GM08714 (cell line): ENCODE measurements around the gene PMVK.

Experiments
- H3K4me3 ChIP-seq: fragments of 200-500 bp; sonication (Bioruptor generic); 2 replicates; pipeline ENCODE4 v1.5.1; 2014; ENCODE audit warnings: mild to moderate bottlenecking, low read length, inconsistent platforms
- ZNF274 ChIP-seq: IDR thresholded peaks from 2 replicates; pipeline ENCODE4 v1.6.1; 2012; ENCODE audit warnings: mild to moderate bottlenecking, low read depth, low read length

PMVK gene

DNA sequence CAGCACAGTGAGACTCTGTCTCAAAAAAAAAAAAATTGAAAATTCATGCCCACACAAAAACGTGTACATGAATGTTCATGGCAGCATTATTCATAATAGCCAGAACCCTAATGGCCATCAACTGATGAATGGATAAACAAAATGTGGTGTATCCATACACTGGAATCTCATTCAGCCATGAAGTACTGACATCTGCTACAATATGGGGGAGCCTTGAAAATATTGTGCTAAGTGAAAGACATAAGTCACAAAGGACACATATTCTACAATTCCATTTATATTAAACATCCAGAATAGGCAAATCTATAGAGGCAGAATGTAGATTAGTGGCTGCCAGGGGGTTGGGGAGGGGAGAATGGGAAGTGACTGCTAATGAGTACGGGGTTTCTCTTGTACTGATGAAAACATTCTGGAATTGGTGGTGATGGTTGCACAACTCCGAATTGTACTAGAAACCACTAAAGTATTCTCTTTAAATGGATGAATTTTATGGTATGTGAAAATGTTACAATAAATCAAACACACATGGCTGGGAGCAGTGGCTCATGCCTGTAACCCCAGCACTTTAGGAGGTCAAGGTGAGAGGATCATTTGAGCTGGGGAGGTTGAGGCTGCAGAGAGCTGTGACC lies 33.5 kb downstream of the PMVK start:
- no peak overlapping the region for H3K4me3 ChIP-seq
- TF ChIP-seq ZNF274, result no peak

DNA sequence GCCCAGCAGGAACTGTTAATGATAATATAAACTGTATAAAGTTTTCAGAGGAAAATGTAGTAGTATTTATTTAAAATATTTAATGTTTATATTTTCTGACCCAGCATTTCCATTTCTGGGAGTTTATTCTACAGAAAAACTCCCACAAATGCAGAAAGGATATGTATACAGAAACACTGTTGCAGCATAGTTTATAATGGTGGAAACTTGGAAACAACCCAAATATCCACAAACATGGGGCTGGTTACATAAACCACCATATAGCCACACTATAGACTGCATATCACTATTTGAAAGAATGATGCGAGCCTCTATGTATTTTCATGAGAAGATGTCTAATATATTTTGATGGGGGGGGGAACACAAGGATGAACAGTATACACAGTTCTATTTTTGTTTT lies 34.9 kb downstream of the PMVK start:
- no peak overlapping the region for H3K4me3 ChIP-seq

DNA sequence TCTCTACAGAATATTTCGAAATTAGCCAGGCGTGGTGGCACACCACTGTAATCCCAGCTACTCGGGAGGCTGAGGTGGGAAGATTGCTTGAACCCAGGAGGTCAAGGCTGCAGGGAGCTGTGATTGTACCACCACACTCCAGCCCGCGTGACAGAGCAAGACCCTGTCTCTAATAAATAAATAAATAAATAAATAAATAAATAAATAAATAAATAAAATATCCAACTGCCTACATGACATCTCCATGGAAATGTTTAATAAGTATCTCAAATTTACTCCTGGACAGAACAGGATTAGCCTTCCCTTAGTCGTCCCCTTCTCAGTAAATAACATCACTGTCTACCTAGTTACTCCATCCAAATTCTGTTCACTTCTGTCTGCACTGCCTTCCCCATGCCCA lies 37.5 kb downstream of the PMVK start:
- TF ChIP-seq ZNF274, result no peak
- no peak overlapping the region for H3K4me3 ChIP-seq

More for the DNA sequence above, 34.9 kb downstream of the PMVK start:
- no peak for TF ChIP-seq ZNF274

DNA sequence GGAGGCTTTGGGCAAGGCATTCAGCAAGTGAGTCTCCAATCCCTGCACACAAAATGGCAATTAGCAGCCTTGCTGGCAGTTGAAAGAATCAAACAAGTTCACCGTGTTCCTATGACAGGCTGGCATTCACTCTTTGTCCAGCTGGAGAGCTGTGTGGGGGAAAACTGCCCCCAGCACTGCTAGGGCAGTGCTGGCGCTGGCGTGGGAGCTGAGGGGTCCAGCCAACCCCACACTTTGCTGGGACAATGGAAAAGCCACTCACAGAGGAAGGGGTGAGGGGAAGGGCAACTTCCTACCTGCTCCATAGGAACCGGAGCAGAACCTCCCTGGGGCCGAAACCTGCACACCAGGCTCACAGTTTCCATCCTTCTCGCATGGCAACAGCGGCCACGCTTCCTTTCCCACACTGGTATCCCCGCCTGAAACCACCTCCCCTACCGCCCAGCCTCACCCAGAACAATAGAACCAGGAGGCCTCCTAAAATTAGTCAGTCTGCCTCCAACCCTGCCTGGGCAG lies 39.7 kb downstream of the PMVK start:
- no peak for TF ChIP-seq ZNF274

DNA sequence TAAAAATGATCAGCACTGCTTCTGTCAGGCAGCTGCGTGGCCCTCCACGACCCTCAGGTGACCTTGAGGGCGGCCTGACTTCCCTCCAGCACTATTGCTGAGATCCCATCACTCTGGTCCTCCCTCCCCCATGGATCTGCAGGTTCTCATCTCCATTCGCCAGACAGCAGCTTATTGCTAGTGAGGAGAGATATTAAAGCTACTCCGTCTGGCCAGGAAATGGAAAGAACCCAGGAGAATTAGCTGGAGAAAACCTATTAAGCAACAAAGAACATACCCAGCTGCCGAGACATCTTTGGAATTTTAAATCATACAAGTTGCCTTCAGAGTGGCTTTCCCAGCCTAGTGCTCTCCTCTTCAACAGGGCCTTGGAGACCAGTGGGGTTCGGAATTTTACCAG lies 40.7 kb downstream of the PMVK start:
- H3K4me3 ChIP-seq, result no peak overlapping the region
- TF ChIP-seq ZNF274, result no peak

More for the DNA sequence above, 39.7 kb downstream of the PMVK start:
- no peak overlapping the region for H3K4me3 ChIP-seq

DNA sequence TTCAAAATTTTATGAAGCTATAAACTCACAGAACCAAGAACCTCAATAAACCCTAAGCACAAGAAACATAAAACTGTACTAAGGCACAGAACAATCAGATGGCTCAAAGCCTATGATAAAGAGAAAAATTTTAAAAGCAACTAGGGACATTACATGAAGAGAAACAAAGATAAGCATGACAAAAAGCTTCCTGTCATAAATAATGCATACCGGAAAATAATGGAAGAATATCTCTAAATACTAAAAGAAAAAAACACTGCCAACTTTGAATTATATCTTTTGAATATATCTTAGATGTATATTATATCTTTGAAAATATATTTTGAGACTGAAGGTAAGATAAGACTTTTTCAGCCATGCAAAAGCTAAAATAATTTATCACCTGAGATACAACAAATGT lies 45.1 kb downstream of the PMVK start:
- H3K4me3 ChIP-seq, result no peak overlapping the region
- TF ChIP-seq ZNF274, result no peak

DNA sequence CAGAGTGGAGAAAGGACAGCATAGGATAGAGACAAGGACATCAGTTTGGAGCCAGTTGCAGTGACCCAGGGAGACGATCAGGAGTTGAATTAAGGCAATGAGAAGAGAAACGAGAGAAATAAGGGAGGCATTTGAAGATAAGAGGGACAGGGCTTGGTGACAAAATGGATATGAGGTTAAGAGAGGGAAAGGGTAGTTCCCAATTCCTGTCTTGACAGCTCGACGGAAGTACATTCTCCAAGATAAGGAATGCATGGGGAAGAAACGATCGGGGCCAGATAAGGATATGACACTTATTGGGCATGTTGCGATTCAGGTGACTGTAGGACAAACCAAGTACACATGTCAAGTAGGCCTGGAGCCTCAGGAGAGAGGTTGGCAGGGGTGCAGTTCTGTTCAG lies 47.8 kb downstream of the PMVK start:
- TF ChIP-seq ZNF274, result no peak
- H3K4me3 ChIP-seq, result no peak overlapping the region

DNA sequence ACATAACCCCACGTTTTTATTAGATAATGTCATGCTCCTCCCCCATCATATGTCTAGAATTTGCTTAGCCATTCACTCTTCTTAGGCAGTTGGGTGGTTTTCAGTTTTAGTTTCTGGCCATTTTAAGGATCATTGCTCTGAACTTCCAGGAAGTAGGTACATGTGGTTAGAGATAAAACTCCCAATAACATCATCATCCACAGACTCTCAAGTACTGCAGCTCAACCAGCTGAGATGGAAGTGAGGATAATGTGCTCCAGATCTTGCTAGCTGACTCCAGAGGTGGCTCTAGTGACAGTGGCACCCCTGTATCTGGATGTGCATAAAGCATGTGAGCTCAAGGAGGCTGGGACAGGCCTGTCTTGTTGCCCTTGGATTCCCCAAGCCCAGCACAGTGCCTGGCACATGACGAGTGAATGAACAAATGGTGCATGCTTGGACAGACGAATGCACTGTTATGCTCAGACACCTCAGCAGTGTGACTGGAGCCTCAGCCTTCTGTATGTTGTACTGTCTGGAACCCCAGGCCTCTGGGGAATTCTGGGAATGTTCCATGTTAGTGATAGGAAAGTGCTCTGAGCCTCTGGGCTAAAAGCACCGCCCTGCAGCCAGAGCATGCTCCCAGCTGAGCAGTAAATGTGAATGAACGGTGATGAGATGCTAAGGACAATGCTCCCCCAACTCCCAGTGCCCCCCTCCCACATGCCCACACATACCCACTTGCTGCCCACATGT lies 50.1 kb downstream of the PMVK start:
- no peak for TF ChIP-seq ZNF274
- H3K4me3 ChIP-seq, result no peak overlapping the region

DNA sequence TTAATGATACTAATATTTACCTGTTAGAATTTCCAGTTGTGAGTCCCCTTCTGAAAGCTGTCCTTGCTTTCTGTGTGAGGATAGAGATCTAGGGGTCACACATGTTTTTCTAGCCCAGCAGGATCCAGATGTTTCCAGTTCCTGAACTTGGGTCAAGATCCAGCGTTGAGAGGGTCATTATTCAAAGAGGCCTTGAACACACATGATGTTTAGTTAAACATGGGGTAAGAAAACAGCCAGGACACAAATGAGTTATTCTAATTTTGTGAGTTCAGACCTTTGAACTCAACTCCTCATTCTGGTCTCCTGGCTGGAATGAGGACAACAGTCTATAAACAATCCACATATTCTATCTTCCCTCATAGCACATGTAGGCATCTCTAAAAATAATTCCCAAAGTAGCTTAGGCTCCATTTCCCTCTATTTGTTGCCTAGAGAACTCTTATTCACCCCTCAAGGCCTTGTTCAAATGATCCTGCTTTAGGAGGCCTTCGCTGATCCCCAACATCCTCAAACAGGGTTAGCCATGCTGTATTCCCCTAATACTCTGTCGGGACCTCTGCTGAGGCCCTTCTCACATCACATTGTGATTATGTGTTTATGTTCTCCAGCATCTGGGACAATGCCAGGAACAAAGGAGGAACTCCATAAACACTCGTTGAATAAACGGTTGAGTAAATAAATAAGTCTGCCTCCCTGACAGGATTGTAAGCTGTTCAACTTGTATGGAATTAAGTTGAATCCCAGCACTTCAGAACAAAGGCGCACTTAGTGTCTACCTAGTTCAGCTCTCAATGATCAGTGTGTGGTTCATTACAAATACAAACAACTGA lies 51.4 kb downstream of the PMVK start:
- no peak overlapping the region for H3K4me3 ChIP-seq
- no peak for TF ChIP-seq ZNF274

DNA sequence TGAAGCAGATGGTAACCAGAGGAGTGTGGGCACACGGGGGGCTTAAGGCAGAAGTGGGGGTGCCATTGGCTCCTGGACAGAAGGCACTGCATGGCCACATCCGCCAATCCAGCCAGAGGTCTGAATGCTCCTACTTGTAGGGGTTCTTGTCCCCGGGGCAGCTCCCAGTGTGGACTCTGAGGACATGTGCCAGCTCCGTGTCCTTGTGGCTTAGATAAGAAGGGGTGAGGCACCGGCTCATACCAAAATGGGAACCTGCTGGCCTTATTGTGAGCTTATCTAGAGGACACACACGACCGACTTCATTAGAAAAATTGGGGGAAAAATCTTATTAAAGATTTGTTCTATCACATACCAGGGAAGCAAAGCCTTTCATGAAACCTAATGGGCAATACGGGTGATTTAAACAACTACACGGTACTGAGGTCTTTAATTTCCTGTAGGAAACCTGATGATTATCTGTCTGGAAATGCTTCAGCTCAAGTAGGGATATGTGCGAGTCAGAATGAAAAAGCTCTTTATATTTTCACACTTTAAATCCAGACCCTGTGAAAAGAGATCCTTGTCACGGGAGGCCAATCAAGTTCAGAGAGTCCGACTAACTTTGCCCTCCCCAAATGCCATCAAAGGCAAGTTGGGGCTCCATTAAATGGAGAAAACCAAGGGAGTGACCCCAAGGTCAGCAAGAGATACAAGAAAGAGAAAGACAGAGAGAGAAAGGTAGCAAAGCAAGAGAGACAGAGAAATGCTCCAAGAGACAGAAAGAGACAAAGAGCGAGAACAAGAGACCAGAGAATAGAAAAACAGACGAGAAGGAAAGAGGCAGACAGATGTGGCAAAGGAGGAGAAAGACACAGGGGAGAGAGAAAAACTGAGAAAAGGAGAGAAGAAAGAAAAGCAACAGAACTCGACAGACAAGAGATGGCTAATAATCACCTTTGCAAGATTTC lies 52.3 kb downstream of the PMVK start:
- no peak overlapping the region for H3K4me3 ChIP-seq
- no peak for TF ChIP-seq ZNF274

DNA sequence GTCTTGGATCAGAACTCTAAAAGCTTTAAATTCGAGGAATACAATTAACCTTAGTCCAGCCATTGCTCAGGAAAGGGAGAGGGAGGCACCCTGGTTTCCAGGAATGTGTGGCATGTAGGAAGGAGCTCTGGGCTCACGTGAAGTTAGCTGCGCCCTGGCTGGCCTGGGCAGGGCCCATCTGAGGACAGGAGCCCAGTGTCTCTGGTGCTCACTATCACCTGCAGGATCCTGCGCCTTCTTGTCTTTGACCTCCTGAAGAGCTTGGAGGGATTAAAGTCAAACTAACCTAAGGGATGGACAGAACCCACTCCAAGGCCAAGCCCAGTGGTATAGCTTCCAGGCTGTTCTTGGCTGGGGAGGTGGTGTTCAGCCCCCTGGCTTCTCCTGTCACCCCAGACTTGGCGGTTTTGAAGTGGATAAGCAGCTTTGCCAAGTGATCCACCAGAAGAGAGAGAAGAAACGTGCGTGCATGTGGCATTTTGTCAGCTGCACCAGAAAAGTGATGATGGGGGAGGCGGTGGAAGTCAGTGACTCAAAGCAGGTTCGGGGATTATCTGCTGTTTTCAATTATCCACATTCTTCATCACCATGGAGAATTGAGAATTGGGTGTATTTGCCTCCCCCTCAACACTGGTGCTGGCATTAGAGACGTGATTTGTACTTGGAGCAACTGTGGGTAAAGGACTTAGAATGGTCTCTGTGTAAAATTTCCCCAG lies 54.5 kb downstream of the PMVK start:
- no peak overlapping the region for H3K4me3 ChIP-seq
- no peak for TF ChIP-seq ZNF274

DNA sequence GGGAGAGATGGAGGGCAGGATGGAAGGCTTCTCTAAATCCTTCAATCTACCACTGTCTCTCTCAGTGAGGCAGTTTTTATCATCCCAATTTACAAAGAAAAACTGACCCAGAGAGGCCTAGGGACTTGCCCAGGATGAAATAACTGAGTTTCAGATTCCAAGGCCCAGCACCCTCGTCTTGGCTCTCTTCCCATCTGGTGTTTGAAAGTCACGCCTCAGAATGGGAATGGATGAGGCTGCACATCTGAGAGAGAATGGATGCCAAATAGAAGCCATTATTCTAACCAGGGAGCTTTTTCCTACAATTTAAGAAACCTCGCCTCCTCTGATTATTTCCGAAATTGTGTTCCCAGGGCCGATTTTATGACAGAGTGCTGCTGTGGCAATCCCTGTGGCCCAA lies 55.8 kb downstream of the PMVK start:
- no peak overlapping the region for H3K4me3 ChIP-seq
- no peak for TF ChIP-seq ZNF274

DNA sequence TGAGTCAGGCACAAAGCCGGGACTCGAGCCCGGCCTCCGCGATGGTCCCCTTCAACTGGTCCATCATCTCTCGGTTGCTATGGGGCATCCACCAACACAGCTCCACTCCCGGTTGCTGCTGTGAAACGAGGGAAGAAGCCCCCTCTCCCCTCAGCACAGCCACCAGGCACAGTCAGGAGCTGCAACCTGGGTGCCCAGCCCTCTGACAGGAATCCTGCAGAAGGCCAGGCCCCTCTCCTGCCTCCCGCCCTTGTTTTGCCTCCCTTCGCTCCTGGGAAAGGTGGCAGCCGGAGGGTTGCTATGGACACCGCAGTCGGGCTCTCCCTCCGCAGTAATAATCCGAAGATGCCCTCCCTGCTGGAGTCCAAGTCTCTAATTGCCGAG lies 57.5 kb downstream of the PMVK start:
- no peak overlapping the region for H3K4me3 ChIP-seq
- TF ChIP-seq ZNF274, result no peak
